ENCODE results near the gene FGF7.
"Not testable (repeated sequence)": the region's sequence is repeated elsewhere in the genome, so short reads cannot be mapped to it uniquely, and the experiment has no call there.

Gene FGF7

DNA sequence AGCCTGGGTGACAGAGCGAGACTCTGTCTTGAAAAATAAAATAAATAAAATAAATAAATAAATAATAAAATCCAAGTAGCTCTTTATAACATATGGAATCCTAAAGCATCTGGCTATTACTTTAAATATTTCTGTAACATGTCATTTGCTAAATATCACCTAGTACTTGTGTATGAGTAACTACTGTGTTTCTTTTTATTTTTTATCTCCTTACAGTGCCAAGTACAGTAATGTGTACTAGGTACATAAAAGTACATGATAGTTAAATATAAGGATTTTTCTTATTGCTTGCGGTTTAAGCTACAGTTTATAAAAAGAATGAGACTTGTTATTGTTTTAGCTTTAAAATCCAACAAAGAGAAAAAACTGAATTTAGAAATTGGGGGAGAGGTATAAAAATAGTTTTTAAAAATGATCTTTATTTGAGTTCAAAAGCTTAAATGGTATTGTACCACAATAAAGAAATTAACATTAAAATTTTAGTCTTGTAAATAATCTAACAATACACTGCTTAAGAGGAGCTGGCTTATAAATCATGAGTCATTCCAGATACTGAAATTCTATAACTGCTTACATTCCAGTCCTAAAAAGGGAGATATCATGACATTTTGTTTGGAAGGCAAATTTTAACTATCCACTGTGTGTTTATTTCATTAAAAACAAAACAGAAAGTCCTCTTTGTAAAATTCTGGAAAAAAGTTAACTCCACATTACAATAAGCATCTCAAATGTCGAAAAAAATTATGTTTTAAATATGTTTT is 73.1 kb downstream of the FGF7 start:
- DNase-seq: no peak

DNA sequence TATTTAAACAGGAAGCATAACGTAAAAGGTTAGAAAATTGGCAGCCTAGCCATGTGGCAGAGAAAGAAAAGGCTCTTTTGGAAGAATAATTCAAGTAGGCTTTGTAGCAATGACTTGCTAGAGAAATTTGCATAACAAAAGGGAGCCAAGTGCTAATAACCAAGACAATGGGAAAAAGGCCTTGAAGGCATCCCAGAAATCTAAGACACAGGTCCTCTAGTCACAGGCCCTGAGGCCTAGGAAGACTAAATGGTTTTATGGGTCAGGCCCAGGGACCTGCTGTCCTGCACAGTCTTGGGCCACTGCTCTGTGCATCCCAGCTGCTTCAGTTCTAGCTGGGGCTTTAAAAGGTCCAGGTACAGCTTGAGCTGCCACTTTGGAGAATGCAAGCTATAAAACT is 78.5 kb downstream of the FGF7 start:
- DNase-seq: no peak

DNA sequence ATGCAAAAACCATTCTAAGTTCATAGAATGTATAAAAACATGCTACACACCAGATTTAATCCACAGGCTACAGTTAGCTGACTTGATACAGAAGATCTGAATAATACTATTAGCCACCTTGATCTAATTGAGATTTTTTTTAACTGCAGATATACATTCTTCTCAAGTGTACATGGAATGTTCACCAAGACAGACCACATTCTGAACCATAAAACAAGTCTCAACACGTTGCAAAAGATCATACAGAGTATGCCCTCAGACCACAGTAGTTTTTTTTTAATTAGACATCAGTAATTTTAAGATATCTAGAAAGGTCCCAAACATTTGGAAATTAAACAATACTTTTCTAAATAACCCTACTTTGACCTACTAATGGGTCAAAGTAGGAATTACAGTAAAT is 83.3 kb downstream of the FGF7 start:
- peak; percentile 12 for DNase-seq

DNA sequence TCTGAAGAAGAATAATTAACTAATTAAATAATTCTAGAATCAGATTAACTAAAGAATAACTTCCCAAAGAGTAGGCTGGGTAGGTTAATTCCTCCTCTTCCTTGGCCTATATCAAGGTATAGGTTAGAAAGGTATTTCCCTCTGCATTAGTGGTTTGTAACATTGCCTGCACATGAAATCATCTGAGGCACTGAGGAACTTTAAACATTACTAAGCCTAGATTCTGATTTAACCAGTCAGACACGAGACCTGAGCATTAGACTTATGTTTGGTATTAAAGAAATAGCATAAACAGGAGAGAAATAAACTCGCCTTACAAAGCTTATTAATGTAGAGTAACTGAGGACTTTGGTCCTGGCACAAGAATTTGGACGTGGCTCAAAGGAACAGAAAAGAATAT is 84.2 kb downstream of the FGF7 start:
- no peak for DNase-seq

DNA sequence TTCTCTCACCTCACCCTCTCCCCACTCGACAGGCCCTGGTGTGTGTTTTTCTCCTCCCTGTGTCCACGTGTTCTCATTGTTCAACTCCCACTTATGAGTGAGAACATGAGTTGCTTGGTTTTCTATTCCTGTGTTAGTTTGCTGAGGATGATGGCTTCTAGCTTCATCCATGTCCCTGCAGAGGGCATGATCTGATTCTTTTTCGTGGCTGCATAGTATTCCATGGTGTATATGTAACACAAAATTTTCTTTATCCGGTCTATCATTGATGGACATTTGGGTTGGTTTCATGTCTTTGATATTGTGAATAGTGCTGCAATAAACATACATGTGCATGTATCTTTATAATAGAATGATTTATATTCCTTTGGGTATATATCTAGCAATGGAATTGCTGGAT is 89.7 kb downstream of the FGF7 start:
- not testable (repeated sequence) for DNase-seq

DNA sequence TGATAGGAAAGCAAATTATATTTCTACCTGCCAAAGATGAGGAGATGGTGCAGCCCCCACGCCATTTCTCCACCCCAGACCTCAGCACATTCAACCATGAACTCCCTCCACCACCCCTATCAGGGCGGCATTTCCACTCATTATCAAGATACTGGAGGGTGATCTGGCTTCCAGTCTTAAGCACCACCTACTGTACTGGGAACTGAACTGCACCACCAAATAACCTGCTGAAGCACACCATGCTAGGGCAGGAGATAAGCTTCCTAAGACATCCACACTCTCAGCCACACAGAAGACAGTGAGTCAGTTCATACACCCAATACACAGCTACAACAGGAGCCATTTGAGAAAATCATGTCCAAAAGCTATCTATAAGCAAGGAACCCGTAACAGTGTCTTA is 98.8 kb downstream of the FGF7 start:
- no peak for DNase-seq

DNA sequence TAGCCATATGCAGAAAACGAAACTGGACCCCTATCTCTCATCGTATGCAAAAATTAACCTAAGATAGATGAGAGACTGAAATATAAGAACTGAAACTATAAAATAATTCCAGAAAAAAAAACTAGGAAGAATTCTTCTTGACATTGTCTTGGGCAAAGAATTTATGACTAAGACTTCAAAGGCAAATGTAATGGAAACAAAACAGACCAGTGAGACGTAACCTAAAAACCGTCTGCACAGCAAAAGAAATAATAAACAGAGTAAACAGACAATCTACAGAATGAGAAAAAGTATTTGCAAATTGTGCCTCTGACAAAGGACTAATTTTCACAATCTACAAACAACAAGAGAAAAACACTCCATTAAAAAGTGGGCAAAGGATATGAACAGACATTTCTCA is 105.2 kb downstream of the FGF7 start:
- no peak for DNase-seq

DNA sequence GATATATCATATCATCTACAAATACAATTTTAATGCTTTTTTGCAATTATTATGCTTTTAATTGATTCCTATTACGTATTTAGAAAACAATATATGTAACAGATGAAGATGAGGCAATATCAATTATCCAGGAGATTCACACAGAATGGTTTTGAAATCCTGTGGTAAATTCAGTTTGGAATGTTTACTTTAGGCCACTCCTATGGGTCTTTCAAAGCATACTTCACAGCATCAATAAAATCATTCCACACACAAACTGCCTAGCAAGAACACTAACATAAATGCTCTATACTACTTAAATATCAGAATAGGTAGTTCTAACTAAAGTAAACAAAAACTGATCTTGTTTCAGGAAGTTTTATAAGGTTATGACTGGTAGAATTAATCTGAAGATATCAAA is 107.0 kb downstream of the FGF7 start:
- no peak for DNase-seq
